Mucosa of rectum (tissue), 2 donors: Measurements from ENCODE around the gene STRAP.
"Not testable (repeated sequence)": the region's sequence is repeated elsewhere in the genome, so short reads cannot be mapped to it uniquely, and the experiment has no call there.

ENCODE experiments used
- H3K27ac ChIP-seq, 2 donors: one replicate each; pipeline ENCODE4 v1.7.0; 2013; ENCODE audit warnings: inconsistent platforms in 2 of 2, low read depth in 2 of 2, low read length in 2 of 2
- H3K27me3 ChIP-seq, 2 donors: one replicate each; pipeline ENCODE4 v1.7.0; 2013; ENCODE audit warnings: low read length in 2 of 2; ENCODE audit not compliant: control insufficient read depth in 2 of 2, insufficient read depth in 2 of 2
- H3K36me3 ChIP-seq, 2 donors: one replicate each; pipeline ENCODE4 v1.7.0; 2013; ENCODE audit warnings: low read length in 2 of 2; ENCODE audit not compliant: control insufficient read depth in 2 of 2, insufficient read depth in 2 of 2
- H3K4me1 ChIP-seq, 2 donors: one replicate each; pipeline ENCODE4 v1.7.0; 2013; ENCODE audit warnings: low read length in 2 of 2, mild to moderate bottlenecking in 1 of 2; ENCODE audit not compliant: control insufficient read depth in 2 of 2, insufficient read depth in 2 of 2
- H3K4me3 ChIP-seq, 2 donors: one replicate each; pipeline ENCODE4 v1.7.0; 2013; ENCODE audit warnings: low read length in 2 of 2
- H3K9ac ChIP-seq, 2 donors: one replicate each; pipeline ENCODE4 v1.7.0; 2013; ENCODE audit warnings: low read length in 2 of 2, low read depth in 1 of 2, mild to moderate bottlenecking in 1 of 2
- H3K9me3 ChIP-seq, 2 donors: one replicate each; pipeline ENCODE4 v1.7.0; 2013; ENCODE audit warnings: low read length in 2 of 2; ENCODE audit not compliant: control insufficient read depth in 2 of 2
- donor health status: healthy.
- donor health status: Normal muscosa, but diverticular disease.

STRAP gene

GRCh38 chr12:15863984-15864383, 18.2 kb upstream of the STRAP start:
- no peak overlapping the region for H3K9ac ChIP-seq
- H3K4me1 ChIP-seq: peaks cover 5 to 7% of the 10 kb centered on the region in 2 donors
- H3K36me3 ChIP-seq: no peaks in the 10 kb centered on the region
- H3K27ac ChIP-seq: no peak overlapping the region
- H3K9me3 ChIP-seq: no peaks in the 10 kb centered on the region
- H3K4me3 ChIP-seq: no peak overlapping the region
- H3K27me3 ChIP-seq: no peaks in the 10 kb centered on the region

GRCh38 chr12:15868186-15868585, 14.0 kb upstream of the STRAP start:
- H3K9ac ChIP-seq: no peak overlapping the region
- H3K36me3 ChIP-seq: no peaks in the 10 kb centered on the region
- no peak overlapping the region for H3K4me3 ChIP-seq
- no peaks in the 10 kb centered on the region for H3K9me3 ChIP-seq
- H3K27ac ChIP-seq: no peak overlapping the region
- no peaks in the 10 kb centered on the region for H3K27me3 ChIP-seq
- no peaks in the 10 kb centered on the region for H3K4me1 ChIP-seq

GRCh38 chr12:15873556-15873955, 8.6 kb upstream of the STRAP start:
- Histone ChIP-seq H3K9ac (no peak overlapping the region), H3K4me3 (no peak overlapping the region), H3K36me3 (no peaks in the 10 kb centered on the region), H3K27me3 (no peaks in the 10 kb centered on the region), H3K27ac (no peak overlapping the region), H3K9me3 (no peaks in the 10 kb centered on the region), H3K4me1 (peaks cover 0 to 3% of the 10 kb centered on the region in 2 donors)

- not testable (repeated sequence) for H3K9me3 ChIP-seq, H3K36me3 ChIP-seq, H3K27me3 ChIP-seq, H3K27ac ChIP-seq, H3K9ac ChIP-seq, H3K4me3 ChIP-seq, H3K4me1 ChIP-seq
These were observed 7.5 kb upstream of the STRAP start for GRCh38 chr12:15874556-15875145.

- Histone ChIP-seq H3K4me1 (peaks cover 0 to 3% of the 10 kb centered on the region in 2 donors), H3K27ac (no peak overlapping the region), H3K9ac (no peak overlapping the region), H3K27me3 (no peaks in the 10 kb centered on the region), H3K9me3 (no peaks in the 10 kb centered on the region), H3K36me3 (no peaks in the 10 kb centered on the region), H3K4me3 (no peak overlapping the region)
These were observed 6.3 kb upstream of the STRAP start for GRCh38 chr12:15875863-15876262.

GRCh38 chr12:15879413-15879812, 2.8 kb upstream of the STRAP start:
- no peak overlapping the region for H3K27ac ChIP-seq
- H3K27me3 ChIP-seq: no peaks in the 10 kb centered on the region
- H3K9ac ChIP-seq: no peak overlapping the region
- no peaks in the 10 kb centered on the region for H3K36me3 ChIP-seq
- peaks cover 13 to 14% of the 10 kb centered on the region in 2 donors for H3K4me1 ChIP-seq
- H3K4me3 ChIP-seq: no peak overlapping the region
- no peaks in the 10 kb centered on the region for H3K9me3 ChIP-seq

- Histone ChIP-seq H3K27ac (no peak overlapping the region), H3K27me3 (no peaks in the 10 kb centered on the region), H3K9me3 (no peaks in the 10 kb centered on the region)
These were observed 1.5 kb upstream of the STRAP start for GRCh38 chr12:15880721-15881120.

GRCh38 chr12:15883536-15883935, 1.3 kb downstream of the STRAP start:
- Histone ChIP-seq H3K4me1 (peaks cover 11 to 20% of the 10 kb centered on the region in 2 donors), H3K4me3 (peak overlapping the region; percentile 95 to 98), H3K27me3 (no peaks in the 10 kb centered on the region), H3K27ac (no peak overlapping the region), H3K9ac (peak overlapping the region; percentile 29 to 98), H3K36me3 (peaks cover 6 to 9% of the 10 kb centered on the region in 2 donors), H3K9me3 (no peaks in the 10 kb centered on the region)

More at GRCh38 chr12:15880721-15881120, 1.5 kb upstream of the STRAP start:
- H3K9ac ChIP-seq: no peak overlapping the region
- peaks cover 12 to 16% of the 10 kb centered on the region in 2 donors for H3K4me1 ChIP-seq
- peaks cover 0 to 3% of the 10 kb centered on the region in 2 donors for H3K36me3 ChIP-seq
- no peak overlapping the region for H3K4me3 ChIP-seq

GRCh38 chr12:15886372-15887042, 4.3 kb downstream of the STRAP start:
- Histone ChIP-seq H3K9me3 (no peaks in the 10 kb centered on the region), H3K4me3 (no peak overlapping the region), H3K27ac (no peak overlapping the region), H3K36me3 (peaks cover 15 to 16% of the 10 kb centered on the region in 2 donors), H3K4me1 (peaks cover 11 to 20% of the 10 kb centered on the region in 2 donors), H3K9ac (no peak overlapping the region), H3K27me3 (no peaks in the 10 kb centered on the region)

- Histone ChIP-seq H3K27ac (no peak overlapping the region), H3K4me1 (peaks cover 11 to 20% of the 10 kb centered on the region in 2 donors), H3K36me3 (peaks cover 15 to 16% of the 10 kb centered on the region in 2 donors), H3K4me3 (no peak overlapping the region), H3K27me3 (no peaks in the 10 kb centered on the region), H3K9ac (no peak overlapping the region), H3K9me3 (no peaks in the 10 kb centered on the region)
These were observed 5.0 kb downstream of the STRAP start for GRCh38 chr12:15887043-15887817.
